DOHH2 (cell line): ENCODE measurements around the gene CXCL1.

Experiments
- H3F3A ChIP-seq: fragments of 200-600 bp; sonication (generic), shearing (Covaris generic); 2 replicates; pipeline ENCODE4 v1.6.0; 2016; ENCODE audit warnings: antibody characterized with exemption, mild to moderate bottlenecking; ENCODE audit not compliant: control insufficient read depth, insufficient read depth
- H3K27ac ChIP-seq: fragments of 200-600 bp; sonication (generic); 2 replicates; pipeline ENCODE4 v1.5.1; 2014; ENCODE audit warnings: low read depth, mild to moderate bottlenecking, low read length, moderate library complexity
- H3K27me3 ChIP-seq: fragments of 200-600 bp; sonication (generic); 2 replicates; pipeline ENCODE4 v1.6.1; 2014; ENCODE audit warnings: mild to moderate bottlenecking, low read length, mixed read lengths; ENCODE audit not compliant: control insufficient read depth
- H3K36me3 ChIP-seq: fragments of 200-600 bp; sonication (generic); 2 replicates; pipeline ENCODE4 v1.6.1; 2014; ENCODE audit warnings: mild to moderate bottlenecking, low read length, moderate library complexity, mixed read lengths; ENCODE audit not compliant: control insufficient read depth
- H3K4me1 ChIP-seq: fragments of 200-600 bp; sonication (generic); 2 replicates; pipeline ENCODE4 v1.6.1; 2014; ENCODE audit warnings: mild to moderate bottlenecking, low read length, mixed read lengths; ENCODE audit not compliant: control insufficient read depth
- H3K4me2 ChIP-seq: fragments of 200-600 bp; sonication (generic); 2 replicates; pipeline ENCODE4 v1.6.0; 2014; ENCODE audit warnings: mild to moderate bottlenecking, low read length, moderate library complexity
- H3K4me3 ChIP-seq: fragments of 200-600 bp; sonication (generic); 2 replicates; pipeline ENCODE4 v1.5.1; 2014; ENCODE audit warnings: mild to moderate bottlenecking, low read length, mixed read lengths
- H3K79me2 ChIP-seq: fragments of 200-600 bp; sonication (generic); 2 replicates; pipeline ENCODE4 v1.6.1; 2014; ENCODE audit warnings: mild to moderate bottlenecking, low read length, mixed read lengths; ENCODE audit not compliant: control insufficient read depth
- H3K9me2 ChIP-seq: fragments of 200-600 bp; sonication (generic); replicated peaks from 2 replicates; pipeline ENCODE4 v1.6.1; 2014; ENCODE audit warnings: mild to moderate bottlenecking, low read length, mixed read lengths; ENCODE audit not compliant: control insufficient read depth
- H3K9me3 ChIP-seq: fragments of 200-600 bp; sonication (generic); 2 replicates; pipeline ENCODE4 v1.6.1; 2014; ENCODE audit warnings: antibody characterized with exemption, low read length, mixed read lengths; ENCODE audit not compliant: control insufficient read depth, insufficient read depth
- H4K20me1 ChIP-seq: fragments of 200-600 bp; sonication (generic); 2 replicates; pipeline ENCODE4 v1.6.0; 2014; ENCODE audit warnings: low read depth, mild to moderate bottlenecking, antibody characterized with exemption, low read length, moderate library complexity; ENCODE audit not compliant: control insufficient read depth, insufficient read depth
- EZH2phosphoT487 ChIP-seq: fragments of 200-600 bp; sonication (generic); IDR thresholded peaks from 2 replicates; pipeline ENCODE4 v1.6.1; 2017; ENCODE audit warnings: borderline replicate concordance, mild to moderate bottlenecking, antibody characterized with exemption, low read length, moderate library complexity, mixed read lengths
- TF ChIP-seq, protein P1 (sequence below): fragments of 200-600 bp; sonication (generic); IDR thresholded peaks from one replicate; pipeline ENCODE4 v1.5.1; 2014; ENCODE audit warnings: antibody characterized with exemption, mild to moderate bottlenecking, low read depth, low read length; ENCODE audit not compliant: poor library complexity, severe bottlenecking

Gene CXCL1

DNA sequence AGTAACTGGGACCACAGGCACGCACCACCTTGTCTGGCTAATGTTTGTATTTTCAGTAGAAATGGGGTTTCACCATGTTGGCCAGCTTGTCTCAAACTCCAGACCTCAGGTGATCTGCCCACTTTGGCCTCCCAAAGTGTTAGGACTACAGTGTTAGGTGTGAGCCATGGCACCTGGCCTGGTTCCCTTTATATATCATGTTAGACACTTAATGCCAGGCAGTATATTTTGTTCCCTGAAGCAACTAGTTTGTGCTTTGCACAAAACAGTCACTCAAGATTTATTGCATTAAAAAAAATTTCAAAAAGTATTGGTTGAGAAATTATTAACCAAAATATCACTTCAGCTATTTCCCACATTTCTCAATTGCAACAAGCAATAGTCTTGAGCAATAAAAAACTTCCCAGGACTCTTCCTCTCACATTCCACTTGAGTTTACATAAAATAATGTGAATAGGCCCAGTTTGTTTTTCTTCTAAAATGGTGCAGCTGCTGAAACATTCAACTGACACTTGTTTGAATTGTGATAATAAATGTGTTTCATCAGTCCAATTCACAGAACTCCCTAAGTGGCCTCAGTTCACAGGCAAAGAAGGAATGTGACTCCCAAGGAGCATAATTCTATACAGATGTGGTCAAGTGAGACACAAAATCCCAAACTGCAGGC lies 22.7 kb downstream of the CXCL1 start:
- TF ChIP-seq EZH2phosphoT487, result no peak
- TF ChIP-seq, protein P1, sequence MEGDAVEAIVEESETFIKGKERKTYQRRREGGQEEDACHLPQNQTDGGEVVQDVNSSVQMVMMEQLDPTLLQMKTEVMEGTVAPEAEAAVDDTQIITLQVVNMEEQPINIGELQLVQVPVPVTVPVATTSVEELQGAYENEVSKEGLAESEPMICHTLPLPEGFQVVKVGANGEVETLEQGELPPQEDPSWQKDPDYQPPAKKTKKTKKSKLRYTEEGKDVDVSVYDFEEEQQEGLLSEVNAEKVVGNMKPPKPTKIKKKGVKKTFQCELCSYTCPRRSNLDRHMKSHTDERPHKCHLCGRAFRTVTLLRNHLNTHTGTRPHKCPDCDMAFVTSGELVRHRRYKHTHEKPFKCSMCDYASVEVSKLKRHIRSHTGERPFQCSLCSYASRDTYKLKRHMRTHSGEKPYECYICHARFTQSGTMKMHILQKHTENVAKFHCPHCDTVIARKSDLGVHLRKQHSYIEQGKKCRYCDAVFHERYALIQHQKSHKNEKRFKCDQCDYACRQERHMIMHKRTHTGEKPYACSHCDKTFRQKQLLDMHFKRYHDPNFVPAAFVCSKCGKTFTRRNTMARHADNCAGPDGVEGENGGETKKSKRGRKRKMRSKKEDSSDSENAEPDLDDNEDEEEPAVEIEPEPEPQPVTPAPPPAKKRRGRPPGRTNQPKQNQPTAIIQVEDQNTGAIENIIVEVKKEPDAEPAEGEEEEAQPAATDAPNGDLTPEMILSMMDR, result no peak
- Histone ChIP-seq H3K4me2 (no peak overlapping the region), H3K27ac (no peak overlapping the region), H3F3A (no peaks in the 10 kb centered on the region), H3K79me2 (no peaks in the 10 kb centered on the region), H3K4me1 (no peaks in the 10 kb centered on the region), H4K20me1 (no peaks in the 10 kb centered on the region), H3K9me3 (no peaks in the 10 kb centered on the region), H3K36me3 (no peaks in the 10 kb centered on the region), H3K9me2 (no peaks in the 10 kb centered on the region), H3K27me3 (no peaks in the 10 kb centered on the region; the same call in 1 of the 2 replicates), H3K4me3 (no peak overlapping the region)

DNA sequence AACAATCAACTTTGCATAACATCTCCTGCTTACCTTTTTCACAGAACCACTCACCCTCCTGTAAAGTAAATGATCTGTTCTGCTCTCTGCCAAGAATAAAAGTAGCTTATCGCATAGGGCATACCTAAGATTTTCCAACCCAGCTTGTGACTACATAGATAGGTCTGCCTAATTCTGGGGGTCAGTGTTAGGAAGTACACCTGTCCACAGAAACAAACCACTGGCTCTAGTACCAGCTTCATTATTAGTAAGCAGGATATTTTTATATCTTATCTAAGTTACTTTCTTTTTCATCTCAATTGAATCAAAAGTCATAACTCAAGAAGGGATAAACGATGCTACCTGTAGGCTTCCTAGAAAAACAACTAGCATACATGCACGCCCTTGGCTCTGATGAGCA lies 23.8 kb downstream of the CXCL1 start:
- Histone ChIP-seq H3K9me3 (no peaks in the 10 kb centered on the region), H3K27me3 (no peaks in the 10 kb centered on the region; the same call in 1 of the 2 replicates), H3K4me3 (no peak overlapping the region), H3K27ac (no peak overlapping the region), H4K20me1 (no peaks in the 10 kb centered on the region), H3K36me3 (no peaks in the 10 kb centered on the region), H3K4me2 (no peak overlapping the region), H3K4me1 (no peaks in the 10 kb centered on the region), H3F3A (no peaks in the 10 kb centered on the region), H3K79me2 (no peaks in the 10 kb centered on the region), H3K9me2 (no peaks in the 10 kb centered on the region)
- no peak for TF ChIP-seq EZH2phosphoT487
- TF ChIP-seq, protein P1, result no peak

DNA sequence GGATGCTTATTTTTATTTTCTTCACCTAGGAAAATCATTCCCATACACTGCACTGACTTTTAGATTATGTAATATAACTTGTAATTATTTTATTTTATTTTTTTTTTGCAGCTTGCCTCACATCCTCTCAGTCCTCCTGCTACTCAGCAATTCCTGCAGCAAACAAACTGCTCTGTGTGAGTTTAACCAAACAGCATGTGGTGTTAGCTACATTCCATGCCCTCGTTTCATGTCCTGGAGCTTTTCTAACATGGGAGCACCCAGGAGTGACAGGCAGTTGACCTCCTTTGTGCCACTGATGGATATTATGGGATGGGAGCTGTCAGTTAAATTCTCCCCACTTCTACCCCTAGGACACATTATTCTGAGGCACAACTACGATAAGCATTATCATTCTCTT lies 24.8 kb downstream of the CXCL1 start:
- TF ChIP-seq EZH2phosphoT487, result no peak
- TF ChIP-seq, protein P1, result no peak
- no peaks in the 10 kb centered on the region for H3K36me3 ChIP-seq
- no peak overlapping the region for H3K4me3 ChIP-seq
- H3K4me2 ChIP-seq, result no peak overlapping the region
- no peaks in the 10 kb centered on the region for H3K9me2 ChIP-seq
- H3K79me2 ChIP-seq, result no peaks in the 10 kb centered on the region
- no peaks in the 10 kb centered on the region for H3F3A ChIP-seq
- H3K9me3 ChIP-seq, result no peaks in the 10 kb centered on the region
- no peaks in the 10 kb centered on the region for H3K27me3 ChIP-seq
- no peak overlapping the region for H3K27ac ChIP-seq
- no peaks in the 10 kb centered on the region for H3K4me1 ChIP-seq
- H4K20me1 ChIP-seq, result no peaks in the 10 kb centered on the region
